ENCODE measurements around the gene ARHGAP24.

- TF ChIP-seq, protein P1, sequence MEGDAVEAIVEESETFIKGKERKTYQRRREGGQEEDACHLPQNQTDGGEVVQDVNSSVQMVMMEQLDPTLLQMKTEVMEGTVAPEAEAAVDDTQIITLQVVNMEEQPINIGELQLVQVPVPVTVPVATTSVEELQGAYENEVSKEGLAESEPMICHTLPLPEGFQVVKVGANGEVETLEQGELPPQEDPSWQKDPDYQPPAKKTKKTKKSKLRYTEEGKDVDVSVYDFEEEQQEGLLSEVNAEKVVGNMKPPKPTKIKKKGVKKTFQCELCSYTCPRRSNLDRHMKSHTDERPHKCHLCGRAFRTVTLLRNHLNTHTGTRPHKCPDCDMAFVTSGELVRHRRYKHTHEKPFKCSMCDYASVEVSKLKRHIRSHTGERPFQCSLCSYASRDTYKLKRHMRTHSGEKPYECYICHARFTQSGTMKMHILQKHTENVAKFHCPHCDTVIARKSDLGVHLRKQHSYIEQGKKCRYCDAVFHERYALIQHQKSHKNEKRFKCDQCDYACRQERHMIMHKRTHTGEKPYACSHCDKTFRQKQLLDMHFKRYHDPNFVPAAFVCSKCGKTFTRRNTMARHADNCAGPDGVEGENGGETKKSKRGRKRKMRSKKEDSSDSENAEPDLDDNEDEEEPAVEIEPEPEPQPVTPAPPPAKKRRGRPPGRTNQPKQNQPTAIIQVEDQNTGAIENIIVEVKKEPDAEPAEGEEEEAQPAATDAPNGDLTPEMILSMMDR (conservative IDR thresholded peaks at IDR 0.05) = no peak
- no peak for TF ChIP-seq ZFX (IDR thresholded peaks at IDR 0.05)
These were observed 559.7 kb downstream of the ARHGAP24 start for GRCh38 chr4:86034616-86035015.
